CD4-positive, CD25-positive, alpha-beta regulatory T cell (primary cell): ENCODE measurements around the gene MEDAG. TPM values are rescaled to one million over a fixed set of nuclear protein-coding genes. Genes with fewer than 3 reads are reported as not detected.

ENCODE experiments used
- ATAC-seq, 2 donors: fragments of 150-1000 bp; cut with Tn5 transposase; one replicate each; pipeline ENCODE4 v1.10.0; 2021; ENCODE audit warnings: low read depth in 2 of 2, moderate number of reproducible peaks in 2 of 2, moderate library complexity in 1 of 2
- DNase-seq, 3 donors: peaks; one replicate each; pipeline versions ENCODE4 v3.0.0 to v3.0.0-alpha.2; 2012 to 2022; ENCODE audit warnings: mixed read lengths in 1 of 3
- H3K27ac ChIP-seq: one replicate; pipeline ENCODE4 v1.7.0; 2013; ENCODE audit warnings: mild to moderate bottlenecking, low read length; ENCODE audit not compliant: insufficient read depth, poor library complexity, severe bottlenecking
- H3K27me3 ChIP-seq: one replicate; pipeline ENCODE4 v1.7.0; 2013; ENCODE audit warnings: low read length; ENCODE audit not compliant: control insufficient read depth, insufficient read depth
- H3K36me3 ChIP-seq: one replicate; pipeline ENCODE4 v1.7.0; 2013; ENCODE audit warnings: mild to moderate bottlenecking, low read length, moderate library complexity; ENCODE audit not compliant: control insufficient read depth, insufficient read depth
- H3K4me1 ChIP-seq: 2 replicates; pipeline ENCODE4 v1.7.0; 2013; ENCODE audit warnings: mild to moderate bottlenecking, low read length; ENCODE audit not compliant: insufficient read depth, control insufficient read depth, poor library complexity, severe bottlenecking
- H3K4me3 ChIP-seq: one replicate; pipeline ENCODE4 v1.7.0; 2013; ENCODE audit warnings: low read depth, mild to moderate bottlenecking, low read length, moderate library complexity
- H3K9me3 ChIP-seq, 2 experiments: 1 replicate in 1 of 2; 2 replicates in 1 of 2; pipeline ENCODE4 v1.7.0; 2013; ENCODE audit warnings: low read length in 2 of 2, mild to moderate bottlenecking in 1 of 2, moderate library complexity in 1 of 2; ENCODE audit not compliant: control insufficient read depth in 2 of 2
- H3K27ac Mint-ChIP-seq, 3 donors: one replicate each; pipeline ENCODE4 v1.8.0; 2020 to 2022; ENCODE audit warnings: mild to moderate bottlenecking in 3 of 3, mixed read lengths in 3 of 3, moderate library complexity in 2 of 3
- H3K27me3 Mint-ChIP-seq: one replicate; pipeline ENCODE4 v1.8.0; 2022; ENCODE audit warnings: mild to moderate bottlenecking, mixed read lengths
- H3K36me3 Mint-ChIP-seq: one replicate; pipeline ENCODE4 v1.8.0; 2020; ENCODE audit warnings: mixed read lengths
- H3K4me1 Mint-ChIP-seq, 4 donors: one replicate each; pipeline ENCODE4 v1.8.0; 2020 to 2022; ENCODE audit warnings: mixed read lengths in 4 of 4, mild to moderate bottlenecking in 1 of 4
- H3K4me3 Mint-ChIP-seq, 4 donors: one replicate each; pipeline ENCODE4 v1.8.0; 2020 to 2022; ENCODE audit warnings: mild to moderate bottlenecking in 4 of 4, mixed read lengths in 4 of 4, moderate library complexity in 3 of 4
- H3K9me3 Mint-ChIP-seq, 7 donors: one replicate each; pipeline ENCODE4 v1.8.0; 2020 to 2022; ENCODE audit warnings: mixed read lengths in 7 of 7, mild to moderate bottlenecking in 3 of 7, moderate library complexity in 2 of 7
- polyA plus RNA-seq, 4 donors: library from polyadenylated mRNA; unstranded; fragments of 300-500 nt; fragmentation: Illumina TruSeq; gene quantifications; one replicate each; pipeline ENCODE4 v1.2.3, GENCODE V29; 2021
- total RNA-seq: library from RNA; stranded (reverse); gene quantifications from one replicate; pipeline ENCODE4 v1.2.3, GENCODE V29; 2022

The MEDAG gene
- not detected for total RNA-seq
- polyA plus RNA-seq: under 1 TPM in 1 of 4 donors, not detected in 3; 0.11 TPM

- H3K36me3 Mint-ChIP-seq: no peaks in the 10 kb centered on the region
- no peak within 1 kb of the TSS for H3K27ac Mint-ChIP-seq
- Histone ChIP-seq H3K4me3 (no peak within 1 kb of the TSS), H3K36me3 (no peaks in the 10 kb centered on the region), H3K4me1 (no peaks in the 10 kb centered on the region), H3K9me3 (no peaks in the 10 kb centered on the region), H3K27me3 (peaks cover 27% of the 10 kb centered on the region), H3K27ac (no peak within 1 kb of the TSS)
- H3K4me3 Mint-ChIP-seq: no peak within 1 kb of the TSS
- ATAC-seq (no peak), DNase-seq (no peak)
- H3K27me3 Mint-ChIP-seq: peaks cover 66% of the 10 kb centered on the region
- peaks cover 0 to 3% (median 0%) of the 10 kb centered on the region in 7 donors for H3K9me3 Mint-ChIP-seq
- peaks cover 0 to 11% (median 3%) of the 10 kb centered on the region in 4 donors for H3K4me1 Mint-ChIP-seq
These were observed at the start of gene MEDAG for GRCh38 chr13:30905932-30906383. MEDAG (plus strand) TSS chr13:30906271; CDS start chr13:30906516, 245 bp downstream.

GRCh38 chr13:30857018-30857417 is 49.1 kb upstream of the MEDAG start:
- H3K27ac Mint-ChIP-seq: peak overlapping the region in 1 of 3 donors; percentile 58
- H3K4me1 ChIP-seq: no peaks in the 10 kb centered on the region
- H3K4me3 Mint-ChIP-seq: no peak overlapping the region
- DNase-seq: no peak
- H3K4me1 Mint-ChIP-seq: no peaks in the 10 kb centered on the region
- peaks cover 0 to 2% (median 0%) of the 10 kb centered on the region in 7 donors for H3K9me3 Mint-ChIP-seq
- no peaks in the 10 kb centered on the region for H3K36me3 Mint-ChIP-seq
- H3K9me3 ChIP-seq: no peaks in the 10 kb centered on the region
- H3K4me3 ChIP-seq: no peak overlapping the region
- H3K36me3 ChIP-seq: no peaks in the 10 kb centered on the region
- no peak overlapping the region for H3K27ac ChIP-seq
- peaks cover 3% of the 10 kb centered on the region for H3K27me3 ChIP-seq
- ATAC-seq: no peak
- H3K27me3 Mint-ChIP-seq: peaks cover 5% of the 10 kb centered on the region

- Histone ChIP-seq H3K9me3 (no peaks in the 10 kb centered on the region), H3K27ac (no peak overlapping the region), H3K27me3 (no peaks in the 10 kb centered on the region), H3K4me3 (no peak overlapping the region), H3K4me1 (no peaks in the 10 kb centered on the region), H3K36me3 (no peaks in the 10 kb centered on the region)
- DNase-seq: no peak
- no peak for ATAC-seq
- no peak overlapping the region for H3K27ac Mint-ChIP-seq
- peaks cover 5% of the 10 kb centered on the region for H3K27me3 Mint-ChIP-seq
- peaks cover 0 to 2% (median 0%) of the 10 kb centered on the region in 7 donors for H3K9me3 Mint-ChIP-seq
- no peak overlapping the region for H3K4me3 Mint-ChIP-seq
- no peaks in the 10 kb centered on the region for H3K4me1 Mint-ChIP-seq
- no peaks in the 10 kb centered on the region for H3K36me3 Mint-ChIP-seq
These were observed 48.4 kb upstream of the MEDAG start for GRCh38 chr13:30857636-30858035.

- Mint-ChIP-seq H3K4me1 (no peaks in the 10 kb centered on the region), H3K4me3 (no peak overlapping the region), H3K27ac (no peak overlapping the region), H3K27me3 (peaks cover 10% of the 10 kb centered on the region), H3K9me3 (peaks cover 0 to 2% (median 0%) of the 10 kb centered on the region in 7 donors), H3K36me3 (no peaks in the 10 kb centered on the region)
- no peaks in the 10 kb centered on the region for H3K4me1 ChIP-seq
- no peaks in the 10 kb centered on the region for H3K9me3 ChIP-seq
- H3K27ac ChIP-seq: no peak overlapping the region
- no peaks in the 10 kb centered on the region for H3K36me3 ChIP-seq
- H3K4me3 ChIP-seq: no peak overlapping the region
- no peak for ATAC-seq
- no peak for DNase-seq
- no peaks in the 10 kb centered on the region for H3K27me3 ChIP-seq
These were observed 46.7 kb upstream of the MEDAG start for GRCh38 chr13:30859326-30859725.

GRCh38 chr13:30861163-30861562 is 44.9 kb upstream of the MEDAG start:
- Mint-ChIP-seq H3K4me1 (no peaks in the 10 kb centered on the region), H3K9me3 (peaks cover 0 to 2% (median 0%) of the 10 kb centered on the region in 7 donors), H3K36me3 (no peaks in the 10 kb centered on the region), H3K27ac (no peak overlapping the region), H3K27me3 (peaks cover 17% of the 10 kb centered on the region), H3K4me3 (no peak overlapping the region)
- ATAC-seq: no peak
- DNase-seq: no peak
- Histone ChIP-seq H3K4me1 (no peaks in the 10 kb centered on the region), H3K27me3 (no peaks in the 10 kb centered on the region), H3K27ac (no peak overlapping the region), H3K9me3 (no peaks in the 10 kb centered on the region), H3K36me3 (no peaks in the 10 kb centered on the region), H3K4me3 (no peak overlapping the region)

- Histone ChIP-seq H3K27ac (no peak overlapping the region), H3K9me3 (no peaks in the 10 kb centered on the region), H3K36me3 (no peaks in the 10 kb centered on the region), H3K4me3 (no peak overlapping the region), H3K4me1 (no peaks in the 10 kb centered on the region), H3K27me3 (no peaks in the 10 kb centered on the region)
- Mint-ChIP-seq H3K4me1 (no peaks in the 10 kb centered on the region), H3K36me3 (no peaks in the 10 kb centered on the region), H3K9me3 (peaks cover 0 to 2% (median 0%) of the 10 kb centered on the region in 7 donors), H3K27me3 (peaks cover 18% of the 10 kb centered on the region), H3K4me3 (no peak overlapping the region), H3K27ac (no peak overlapping the region)
- no peak for DNase-seq
- no peak for ATAC-seq
These were observed 44.1 kb upstream of the MEDAG start for GRCh38 chr13:30861836-30862467.

- Mint-ChIP-seq H3K36me3 (no peaks in the 10 kb centered on the region), H3K27ac (no peak overlapping the region), H3K27me3 (peaks cover 21% of the 10 kb centered on the region), H3K4me1 (no peaks in the 10 kb centered on the region), H3K4me3 (no peak overlapping the region), H3K9me3 (peaks cover 0 to 2% (median 0%) of the 10 kb centered on the region in 7 donors)
- Histone ChIP-seq H3K27ac (no peak overlapping the region), H3K4me3 (no peak overlapping the region), H3K36me3 (no peaks in the 10 kb centered on the region), H3K9me3 (no peaks in the 10 kb centered on the region), H3K4me1 (no peaks in the 10 kb centered on the region), H3K27me3 (no peaks in the 10 kb centered on the region)
- DNase-seq (no peak), ATAC-seq (no peak)
These were observed 43.4 kb upstream of the MEDAG start for GRCh38 chr13:30862707-30863106.

- no peak overlapping the region for H3K4me3 Mint-ChIP-seq
- H3K36me3 Mint-ChIP-seq: no peaks in the 10 kb centered on the region
- no peaks in the 10 kb centered on the region for H3K27me3 ChIP-seq
- no peak overlapping the region for H3K27ac Mint-ChIP-seq
- H3K9me3 ChIP-seq: no peaks in the 10 kb centered on the region
- DNase-seq (no peak), ATAC-seq (no peak)
- H3K27ac ChIP-seq: no peak overlapping the region
- no peaks in the 10 kb centered on the region for H3K36me3 ChIP-seq
- H3K9me3 Mint-ChIP-seq: peaks cover 0 to 2% (median 0%) of the 10 kb centered on the region in 7 donors
- no peaks in the 10 kb centered on the region for H3K4me1 ChIP-seq
- no peaks in the 10 kb centered on the region for H3K4me1 Mint-ChIP-seq
- peaks cover 25% of the 10 kb centered on the region for H3K27me3 Mint-ChIP-seq
- H3K4me3 ChIP-seq: no peak overlapping the region
These were observed 42.8 kb upstream of the MEDAG start for GRCh38 chr13:30863231-30863630.
